H1 (cell line): ENCODE measurements around the gene B3GALT5. TPM values are rescaled to one million over a fixed set of nuclear protein-coding genes. Genes with fewer than 3 reads are reported as not detected.

Experiments used
- CTCF ChIA-PET: fragments of 300-600 bp; sonication (Branson Sonifier 250); formaldehyde crosslinking; loops from one replicate; lab custom pipeline; 2021; ENCODE audit not compliant: partially characterized antibody; lab: Charles Lee
- POLR2A ChIA-PET: fragments of 300-600 bp; sonication (Branson Sonifier 250); formaldehyde crosslinking; loops from one replicate; lab custom pipeline; 2021; ENCODE audit warnings: inconsistent platforms; ENCODE audit not compliant: partially characterized antibody; lab: Charles Lee
- DNase-seq, 2 experiments: peaks; one replicate each; pipeline versions ENCODE4 v3.0.0 to v3.0.0-alpha.2; 2010 to 2022; ENCODE audit warnings: low spot score in 2 of 2, low read depth in 1 of 2, mixed read lengths in 1 of 2
- FAIRE-seq: peaks from 2 replicates; lab custom pipeline; 2011; peaks lifted over from hg19 to GRCh38; lab: Jason Lieb, UNC
- H2AFZ ChIP-seq: 2 replicates; pipeline ENCODE4 v1.8.1; 2012; ENCODE audit warnings: low read length, inconsistent platforms
- H2AK5ac ChIP-seq: 2 replicates; pipeline ENCODE4 v1.6.1; 2013; ENCODE audit warnings: low read depth, low read length
- H2BK120ac ChIP-seq: replicated peaks from 2 replicates; pipeline ENCODE3; 2013; ENCODE audit warnings: low read depth, low read length, inconsistent platforms
- H2BK12ac ChIP-seq: 2 replicates; pipeline ENCODE4 v1.6.1; 2013; ENCODE audit warnings: low read depth, low read length
- H2BK15ac ChIP-seq: 2 replicates; pipeline ENCODE4 v1.6.1; 2013; ENCODE audit warnings: low read length
- H2BK20ac ChIP-seq: 2 replicates; pipeline ENCODE4 v1.6.1; 2013; ENCODE audit warnings: low read length
- H2BK5ac ChIP-seq: 2 replicates; pipeline ENCODE4 v1.6.1; 2013; ENCODE audit warnings: low read depth, low read length
- H3K14ac ChIP-seq: 2 replicates; pipeline ENCODE4 v1.6.1; 2013; ENCODE audit warnings: inconsistent platforms; ENCODE audit not compliant: insufficient read length
- H3K18ac ChIP-seq: 2 replicates; pipeline ENCODE4 v1.6.1; 2013; ENCODE audit warnings: low read length; ENCODE audit errors: extremely low read depth
- H3K23ac ChIP-seq: 2 replicates; pipeline ENCODE4 v1.6.1; 2013; ENCODE audit warnings: inconsistent platforms; ENCODE audit not compliant: insufficient read length
- H3K23me2 ChIP-seq: 2 replicates; pipeline ENCODE4 v1.6.1; 2013; ENCODE audit warnings: low read depth, low read length
- H3K27ac ChIP-seq: 2 replicates; pipeline ENCODE4 v1.6.1; 2011; ENCODE audit warnings: low read depth, low read length, inconsistent platforms
- H3K27me3 ChIP-seq, 4 experiments: replicated peaks in 1 of 4; 1 replicate in 1 of 4; 2 replicates in 3 of 4; pipeline versions ENCODE4 v1.6.1 to v1.8.1; 2011 to 2013; ENCODE audit warnings: low read length in 3 of 4, mild to moderate bottlenecking in 3 of 4, inconsistent platforms in 2 of 4, mixed read lengths in 2 of 4, moderate library complexity in 1 of 4; ENCODE audit not compliant: control insufficient read depth in 3 of 4, insufficient read depth in 3 of 4; ENCODE audit errors: extremely low read depth in 1 of 4
- H3K36me3 ChIP-seq, 4 experiments: 2 replicates each; pipeline versions ENCODE4 v1.6.1 to v1.8.1; 2011 to 2013; ENCODE audit warnings: mild to moderate bottlenecking in 4 of 4, low read length in 3 of 4, moderate library complexity in 2 of 4, control low read depth in 1 of 4, inconsistent platforms in 1 of 4; ENCODE audit not compliant: insufficient read depth in 4 of 4, control insufficient read depth in 2 of 4
- H3K4ac ChIP-seq: replicated peaks from 2 replicates; pipeline ENCODE3; 2013; ENCODE audit warnings: low read length, low read depth, mixed read lengths, inconsistent platforms; ENCODE audit not compliant: insufficient read length
- H3K4me1 ChIP-seq, 4 experiments: replicated peaks in 1 of 4; 1 replicate in 1 of 4; 2 replicates in 3 of 4; pipeline versions ENCODE4 v1.6.1 to v1.8.1; 2011 to 2013; ENCODE audit warnings: low read length in 3 of 4, inconsistent platforms in 2 of 4, mixed read lengths in 1 of 4; ENCODE audit not compliant: insufficient read depth in 4 of 4, control insufficient read depth in 3 of 4
- H3K4me2 ChIP-seq, 2 experiments: 2 replicates each; pipeline versions ENCODE4 v1.6.1 to v1.8.1; 2011 to 2013; ENCODE audit warnings: low read depth in 2 of 2, low read length in 2 of 2, control low read depth in 1 of 2, inconsistent platforms in 1 of 2, mild to moderate bottlenecking in 1 of 2; ENCODE audit not compliant: insufficient read depth in 1 of 2
- H3K4me3 ChIP-seq, 4 experiments: fragments of 200-600, 300-600 bp in 1 of 4; sonication (generic), shearing (Covaris generic), sonication (Bioruptor Twin) in 1 of 4; 2 replicates each; pipeline versions ENCODE4 v1.5.1 to v1.8.1; 2011 to 2016; ENCODE audit warnings: low read length in 4 of 4, low read depth in 3 of 4, control low read depth in 2 of 4, inconsistent platforms in 2 of 4, mild to moderate bottlenecking in 2 of 4, mixed read lengths in 1 of 4, moderate library complexity in 1 of 4; ENCODE audit not compliant: insufficient read depth in 2 of 4; ENCODE audit errors: extremely low read depth in 1 of 4
- H3K56ac ChIP-seq: replicated peaks from 2 replicates; pipeline ENCODE3; 2013; ENCODE audit warnings: low read depth, mild to moderate bottlenecking, mixed read lengths, low read length, inconsistent platforms; ENCODE audit not compliant: insufficient read length
- H3K79me1 ChIP-seq: 2 replicates; pipeline ENCODE4 v1.6.1; 2013; ENCODE audit warnings: low read depth, low read length, control low read depth
- H3K79me2 ChIP-seq, 2 experiments: 2 replicates each; pipeline versions ENCODE4 v1.6.1 to v1.8.1; 2012 to 2013; ENCODE audit warnings: low read length in 2 of 2, mild to moderate bottlenecking in 2 of 2, inconsistent platforms in 1 of 2; ENCODE audit not compliant: insufficient read depth in 2 of 2, control insufficient read depth in 1 of 2
- H3K9ac ChIP-seq, 4 experiments: replicated peaks in 1 of 4; 1 replicate in 1 of 4; 2 replicates in 3 of 4; pipeline versions ENCODE4 v1.6.1 to v1.8.1; 2011 to 2013; ENCODE audit warnings: low read depth in 3 of 4, low read length in 3 of 4, control low read depth in 2 of 4, mild to moderate bottlenecking in 2 of 4, moderate library complexity in 2 of 4, inconsistent platforms in 1 of 4; ENCODE audit errors: extremely low read depth in 1 of 4
- H3K9me3 ChIP-seq, 2 experiments: 2 replicates each; pipeline versions ENCODE4 v1.6.1 to v1.8.1; 2012 to 2013; ENCODE audit warnings: mild to moderate bottlenecking in 2 of 2, moderate library complexity in 2 of 2, control low read depth in 1 of 2, inconsistent platforms in 1 of 2, low read depth in 1 of 2, low read length in 1 of 2, mixed read lengths in 1 of 2; ENCODE audit not compliant: insufficient read depth in 2 of 2
- H4K20me1 ChIP-seq, 2 experiments: replicated peaks in 1 of 2; 2 replicates each; pipeline versions ENCODE3 to v1.8.1; 2011 to 2013; ENCODE audit warnings: inconsistent platforms in 2 of 2, low read length in 2 of 2, mild to moderate bottlenecking in 1 of 2; ENCODE audit not compliant: insufficient read depth in 2 of 2, control insufficient read depth in 1 of 2
- H4K5ac ChIP-seq: 2 replicates; pipeline ENCODE4 v1.6.1; 2013; ENCODE audit warnings: low read length, low read depth, mixed read lengths, inconsistent platforms; ENCODE audit not compliant: insufficient read length
- H4K8ac ChIP-seq: 2 replicates; pipeline ENCODE4 v1.8.0; 2013; ENCODE audit warnings: mild to moderate bottlenecking, moderate library complexity, low read length, inconsistent platforms; ENCODE audit not compliant: insufficient read depth; ENCODE audit errors: extremely low read depth
- H4K91ac ChIP-seq: replicated peaks from 2 replicates; pipeline ENCODE3; 2013; ENCODE audit warnings: low read length, mixed read lengths, inconsistent platforms; ENCODE audit not compliant: insufficient read length
- HDAC6 ChIP-seq: IDR thresholded peaks from one replicate; pipeline ENCODE4 v1.7.1; 2012; ENCODE audit warnings: low read depth, mild to moderate bottlenecking, inconsistent platforms, low read length, moderate library complexity
- WGBS, 2 experiments: shearing (Covaris generic) in 1 of 2; methylation state at CpG; one replicate each; pipeline versions ENCODE4 v1.1.6 to v1.1.7; 2013 to 2015; ENCODE audit warnings: low lambda C conversion rate in 2 of 2, mixed read lengths in 2 of 2, inconsistent platforms in 1 of 2, low coverage in 1 of 2, missing lambda C conversion rate in 1 of 2; ENCODE audit not compliant: insufficient replicate concordance in 2 of 2, insufficient coverage in 1 of 2, insufficient read length in 1 of 2; ENCODE audit errors: extremely low coverage in 1 of 2, missing lambda C conversion rate in 1 of 2; 5-methylcytosine and 5-hydroxymethylcytosine counted together
- polyA plus RNA-seq, 7 experiments: library from polyadenylated mRNA; depleted of rRNA in 3 of 7; stranded (reverse) in 5 of 7; unstranded in 2 of 7; fragments of >200 nt in 5 of 7; fragments of 200-250 nt in 2 of 7; gene quantifications; 1 replicate in 5 of 7; 2 replicates in 1 of 7; 4 replicates in 1 of 7; pipeline versions ENCODE4 v1.2.1 to v1.2.3, GENCODE V29; 2011 to 2013; ENCODE audit warnings: missing spikeins in 2 of 7, mixed read lengths in 2 of 7
- total RNA-seq: library from RNA; stranded (reverse); fragmentation: NEBNext Ultra II Directional; extraction: Animal tissue kit (Norgen Biotek cat#: 25700); gene quantifications from 2 replicates; pipeline ENCODE4 v1.2.1, GENCODE V29; 2021

B3GALT5 gene
- total and polyA plus RNA-seq, 2 of the 8 experiments (the other 6 are each of a cell fraction or from before 2014, with no cell fraction given): 11.9 to 25.1 TPM

GRCh38 chr21:39696618-39697017, 83.9 kb downstream of the B3GALT5 start:
- no peaks in the 10 kb centered on the region for H3K36me3 ChIP-seq
- H3K14ac ChIP-seq: no peak overlapping the region
- H3K23ac ChIP-seq: no peak overlapping the region
- no peak overlapping the region for H2BK15ac ChIP-seq
- H3K56ac ChIP-seq: no peak overlapping the region
- DNase-seq: no peak
- no peak overlapping the region for H3K4me2 ChIP-seq
- H3K4me1 ChIP-seq: peaks cover 0 to 4% (median 1%) of the 10 kb centered on the region in 4 experiments; a peak in 3 of 7 replicates
- no peak overlapping the region for H3K27ac ChIP-seq
- POLR2A ChIA-PET: no interaction called here
- H3K79me2 ChIP-seq: no peaks in the 10 kb centered on the region
- no peaks in the 10 kb centered on the region for H3K79me1 ChIP-seq
- H2BK120ac ChIP-seq: no peak overlapping the region
- no peak overlapping the region for H2AK5ac ChIP-seq
- no peak overlapping the region for H3K9ac ChIP-seq
- TF ChIP-seq HDAC6: no peak
- H2BK5ac ChIP-seq: peak overlapping the region; percentile 6; the same call in 1 of the 2 replicates
- H3K9me3 ChIP-seq: no peaks in the 10 kb centered on the region
- no peak overlapping the region for H2AFZ ChIP-seq
- FAIRE-seq: no peak
- 85% methylated on average over 4 of the region's 4 CpGs; no CpG with 5 or more reads in 1 of the 2 experiments for WGBS, 2 experiments
- no peak overlapping the region for H4K8ac ChIP-seq
- no peaks in the 10 kb centered on the region for H4K20me1 ChIP-seq
- no peak overlapping the region for H2BK20ac ChIP-seq
- 0 out of 2 replicates have a peak, but pooled peaks cover 2% of the 10 kb centered on the region for H3K23me2 ChIP-seq
- H3K27me3 ChIP-seq: no peaks in the 10 kb centered on the region
- H4K91ac ChIP-seq: no peak overlapping the region
- no peak overlapping the region for H3K4ac ChIP-seq
- H4K5ac ChIP-seq: no peak overlapping the region
- no peak overlapping the region for H2BK12ac ChIP-seq
- no peak overlapping the region for H3K4me3 ChIP-seq
- no peak overlapping the region for H3K18ac ChIP-seq
- CTCF ChIA-PET: interaction anchor here (0.7 to 1.1 kb wide), 3 partner anchors 10 to 178 kb away, joined by 3 to 4 read pairs (median 3); no protein-coding TSS in a partner anchor
